Suprapubic skin (tissue), 4 donors: ENCODE results near the gene CEP170B. TPM values are rescaled to one million over a fixed set of nuclear protein-coding genes. Genes with fewer than 3 reads are reported as not detected.

Experiments
- DNase-seq, 2 donors: peaks; one replicate each; pipeline ENCODE4 v3.0.0-alpha.2; 2019; ENCODE audit warnings: low spot score in 2 of 2
- H3K27ac ChIP-seq: fragments of 200-600 bp; sonication (generic); one replicate; pipeline ENCODE4 v1.5.1; 2019
- H3K27me3 ChIP-seq: fragments of 200-600 bp; sonication (generic); one replicate; pipeline ENCODE4 v1.5.1; 2019
- H3K36me3 ChIP-seq: fragments of 200-600 bp; sonication (generic); one replicate; pipeline ENCODE4 v1.5.1; 2019
- H3K4me1 ChIP-seq: fragments of 200-600 bp; sonication (generic); one replicate; pipeline ENCODE4 v1.5.1; 2019
- H3K4me3 ChIP-seq: fragments of 200-600 bp; sonication (generic); one replicate; pipeline ENCODE4 v1.5.1; 2019; ENCODE audit warnings: mild to moderate bottlenecking
- H3K9me3 ChIP-seq: fragments of 200-600 bp; sonication (generic); one replicate; pipeline ENCODE4 v1.5.1; 2019
- EP300 ChIP-seq: sonication (generic); formaldehyde crosslinking; IDR thresholded peaks from one replicate; pipeline ENCODE4 v1.6.1; 2017; ENCODE audit warnings: antibody characterized with exemption
- POLR2A ChIP-seq, 2 donors: fragments of 450-650 bp; IDR thresholded peaks; one replicate each; pipeline ENCODE4 v1.6.1; 2017; ENCODE audit warnings: antibody characterized with exemption in 2 of 2, mild to moderate bottlenecking in 2 of 2, moderate library complexity in 2 of 2
- POLR2AphosphoS5 ChIP-seq, 3 donors: sonication (generic); formaldehyde crosslinking; IDR thresholded peaks; one replicate each; pipeline ENCODE4 v1.6.1; 2017; ENCODE audit warnings: antibody characterized with exemption in 3 of 3
- WGBS: methylation state at CpG from one replicate; pipeline ENCODE4 v1.1.5; 2018; 5-methylcytosine and 5-hydroxymethylcytosine counted together
- total RNA-seq, 4 donors: library from RNA; depleted of rRNA; stranded (reverse); fragments of >200 nt; gene quantifications; one replicate each; pipeline ENCODE4 v1.1.0, GENCODE V29; 2016
- TF ChIP-seq, protein P1 (sequence below), 2 donors: fragments of 200-600 bp in 1 of 2; fragments of 450-650 bp in 1 of 2; sonication (generic) in 1 of 2; IDR thresholded peaks; one replicate each; pipeline ENCODE4 v1.5.1; 2016 to 2019; ENCODE audit warnings: antibody characterized with exemption in 2 of 2, mild to moderate bottlenecking in 1 of 2, moderate library complexity in 1 of 2

CEP170B gene
- total RNA-seq, 4 donors from 2014 or later: 53.3 to 70.1 (median 60.4) TPM

GRCh38 chr14:104870368-104871144 lies 5.5 kb downstream of the CEP170B start:
- H3K9me3 ChIP-seq: no peaks in the 10 kb centered on the region
- no peak for TF ChIP-seq POLR2A (IDR thresholded peaks at IDR 0.05)
- TF ChIP-seq, protein P1, sequence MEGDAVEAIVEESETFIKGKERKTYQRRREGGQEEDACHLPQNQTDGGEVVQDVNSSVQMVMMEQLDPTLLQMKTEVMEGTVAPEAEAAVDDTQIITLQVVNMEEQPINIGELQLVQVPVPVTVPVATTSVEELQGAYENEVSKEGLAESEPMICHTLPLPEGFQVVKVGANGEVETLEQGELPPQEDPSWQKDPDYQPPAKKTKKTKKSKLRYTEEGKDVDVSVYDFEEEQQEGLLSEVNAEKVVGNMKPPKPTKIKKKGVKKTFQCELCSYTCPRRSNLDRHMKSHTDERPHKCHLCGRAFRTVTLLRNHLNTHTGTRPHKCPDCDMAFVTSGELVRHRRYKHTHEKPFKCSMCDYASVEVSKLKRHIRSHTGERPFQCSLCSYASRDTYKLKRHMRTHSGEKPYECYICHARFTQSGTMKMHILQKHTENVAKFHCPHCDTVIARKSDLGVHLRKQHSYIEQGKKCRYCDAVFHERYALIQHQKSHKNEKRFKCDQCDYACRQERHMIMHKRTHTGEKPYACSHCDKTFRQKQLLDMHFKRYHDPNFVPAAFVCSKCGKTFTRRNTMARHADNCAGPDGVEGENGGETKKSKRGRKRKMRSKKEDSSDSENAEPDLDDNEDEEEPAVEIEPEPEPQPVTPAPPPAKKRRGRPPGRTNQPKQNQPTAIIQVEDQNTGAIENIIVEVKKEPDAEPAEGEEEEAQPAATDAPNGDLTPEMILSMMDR (IDR thresholded peaks at IDR 0.05): peak in 1 of 2 donors; percentile 26
- H3K4me3 ChIP-seq: no peak overlapping the region
- no peak overlapping the region for H3K27ac ChIP-seq
- peaks cover 8% of the 10 kb centered on the region for H3K36me3 ChIP-seq
- H3K27me3 ChIP-seq: no peaks in the 10 kb centered on the region
- 80% methylated on average over 13 of the region's 21 CpGs for WGBS
- peaks cover 53% of the 10 kb centered on the region for H3K4me1 ChIP-seq
- peak in 1 of 2 donors; percentile 64 for DNase-seq

DNA sequence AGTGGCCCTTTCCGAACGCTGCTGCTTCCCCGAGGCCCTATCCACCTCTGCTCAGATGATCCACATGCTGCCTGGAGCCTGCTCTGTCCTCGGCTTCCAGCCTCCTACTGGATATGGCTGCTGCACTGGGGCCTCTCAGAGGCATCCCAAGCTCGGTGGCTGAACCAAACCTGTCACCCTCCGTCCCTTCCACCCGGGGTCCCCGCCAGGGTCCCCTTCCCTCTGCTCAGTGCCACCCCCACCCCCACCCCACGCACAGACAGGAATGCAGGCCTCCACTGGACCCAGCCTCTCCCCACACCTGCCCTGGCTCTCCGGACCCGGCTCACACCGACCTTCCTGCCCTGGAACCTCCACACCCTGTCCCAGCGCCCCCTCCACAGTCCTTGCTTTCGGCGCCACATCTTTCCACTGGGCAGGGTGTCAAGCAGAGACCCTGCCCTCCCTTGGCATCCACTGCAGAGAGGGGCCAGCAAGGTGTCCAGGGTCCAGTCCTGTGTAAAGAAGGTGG lies 6.1 kb downstream of the CEP170B start:
- Histone ChIP-seq H3K9me3 (no peaks in the 10 kb centered on the region), H3K27ac (no peak overlapping the region), H3K27me3 (no peaks in the 10 kb centered on the region), H3K4me3 (no peak overlapping the region), H3K4me1 (peaks cover 49% of the 10 kb centered on the region), H3K36me3 (peaks cover 8% of the 10 kb centered on the region)
- no peak for TF ChIP-seq POLR2AphosphoS5 (IDR thresholded peaks at IDR 0.05)
- TF ChIP-seq, protein P1 (IDR thresholded peaks at IDR 0.05): no peak
- TF ChIP-seq EP300: no peak
- no peak for TF ChIP-seq POLR2A (IDR thresholded peaks at IDR 0.05)
- 87% methylated on average over 14 of the region's 15 CpGs for WGBS
- DNase-seq: peak in 1 of 2 donors; percentile 72

GRCh38 chr14:104871656-104872468 lies 6.8 kb downstream of the CEP170B start:
- H3K4me1 ChIP-seq: peaks cover 43% of the 10 kb centered on the region
- 80% methylated on average over 42 of the region's 47 CpGs for WGBS
- peaks cover 8% of the 10 kb centered on the region for H3K36me3 ChIP-seq

DNA sequence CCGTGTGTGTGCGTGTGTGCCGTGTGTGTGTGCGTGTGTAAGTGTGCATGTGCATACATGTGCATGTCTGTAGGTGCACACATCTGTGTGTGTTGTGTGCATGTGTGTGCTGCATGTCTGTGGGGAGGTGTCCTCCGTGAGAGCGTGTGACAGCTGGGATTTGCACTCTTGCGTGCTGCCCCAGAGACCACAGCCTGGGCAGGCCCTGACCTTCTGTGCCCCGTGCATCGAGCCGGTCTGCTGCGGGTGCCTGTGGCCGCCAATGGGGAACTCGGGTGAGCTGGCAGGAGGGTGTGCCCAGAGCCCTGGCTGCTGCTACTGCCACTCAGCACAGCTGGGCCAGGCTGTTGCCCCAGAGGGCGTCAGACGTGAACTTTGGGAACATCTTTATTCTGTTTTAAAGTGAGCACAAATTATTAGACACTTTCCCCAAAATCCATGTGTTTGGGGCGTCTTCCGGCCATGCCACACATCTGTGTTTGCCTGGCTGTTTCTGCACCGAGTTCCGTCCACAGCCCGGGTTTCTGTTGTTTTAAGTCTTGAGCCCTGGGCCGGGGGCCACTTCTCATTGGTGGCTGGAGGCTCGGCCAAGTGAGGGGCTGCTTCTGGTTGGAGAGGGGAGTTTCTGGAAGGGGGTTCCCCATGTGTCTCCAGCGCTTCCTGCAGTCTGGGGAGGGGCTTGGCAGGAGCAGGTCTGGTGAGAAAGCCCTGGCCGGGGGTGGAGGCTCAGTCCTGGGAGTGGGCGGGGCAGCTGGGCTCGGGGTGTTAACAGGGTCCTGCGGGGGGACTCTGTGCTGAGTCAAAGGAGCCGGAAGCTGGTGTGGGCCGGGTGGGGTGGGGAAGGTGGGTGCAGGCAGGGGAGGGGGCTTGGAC lies 7.6 kb downstream of the CEP170B start:
- no peak for DNase-seq
- Histone ChIP-seq H3K9me3 (no peaks in the 10 kb centered on the region), H3K27ac (peak overlapping the region; percentile 32), H3K4me1 (peaks cover 42% of the 10 kb centered on the region), H3K4me3 (peak overlapping the region; percentile 2), H3K36me3 (peaks cover 16% of the 10 kb centered on the region), H3K27me3 (no peaks in the 10 kb centered on the region)
- TF ChIP-seq POLR2A (IDR thresholded peaks at IDR 0.05) (no peak), EP300 (no peak), POLR2AphosphoS5 (IDR thresholded peaks at IDR 0.05) (no peak)
- TF ChIP-seq, protein P1 (IDR thresholded peaks at IDR 0.05): no peak
- 14% methylated on average over 19 of the region's 29 CpGs for WGBS

More at GRCh38 chr14:104871656-104872468, 6.8 kb downstream of the CEP170B start:
- Histone ChIP-seq H3K4me3 (no peak overlapping the region), H3K27me3 (no peaks in the 10 kb centered on the region), H3K9me3 (no peaks in the 10 kb centered on the region), H3K27ac (no peak overlapping the region)
- TF ChIP-seq, protein P1 (IDR thresholded peaks at IDR 0.05): no peak
- no peak for TF ChIP-seq EP300
- no peak for TF ChIP-seq POLR2AphosphoS5 (IDR thresholded peaks at IDR 0.05)
- no peak for TF ChIP-seq POLR2A (IDR thresholded peaks at IDR 0.05)
- DNase-seq: peak in 1 of 2 donors; percentile 59
